MV-4-11 (cell line): ENCODE data around the gene DHTKD1.
"Not testable (repeated sequence)": the region's sequence is repeated elsewhere in the genome, so short reads cannot be mapped to it uniquely, and the experiment has no call there.

Experiments used
- DNase-seq: peaks from one replicate; lab custom pipeline; 2025; lab: John Stamatoyannopoulos, UW

DHTKD1 gene

DNA sequence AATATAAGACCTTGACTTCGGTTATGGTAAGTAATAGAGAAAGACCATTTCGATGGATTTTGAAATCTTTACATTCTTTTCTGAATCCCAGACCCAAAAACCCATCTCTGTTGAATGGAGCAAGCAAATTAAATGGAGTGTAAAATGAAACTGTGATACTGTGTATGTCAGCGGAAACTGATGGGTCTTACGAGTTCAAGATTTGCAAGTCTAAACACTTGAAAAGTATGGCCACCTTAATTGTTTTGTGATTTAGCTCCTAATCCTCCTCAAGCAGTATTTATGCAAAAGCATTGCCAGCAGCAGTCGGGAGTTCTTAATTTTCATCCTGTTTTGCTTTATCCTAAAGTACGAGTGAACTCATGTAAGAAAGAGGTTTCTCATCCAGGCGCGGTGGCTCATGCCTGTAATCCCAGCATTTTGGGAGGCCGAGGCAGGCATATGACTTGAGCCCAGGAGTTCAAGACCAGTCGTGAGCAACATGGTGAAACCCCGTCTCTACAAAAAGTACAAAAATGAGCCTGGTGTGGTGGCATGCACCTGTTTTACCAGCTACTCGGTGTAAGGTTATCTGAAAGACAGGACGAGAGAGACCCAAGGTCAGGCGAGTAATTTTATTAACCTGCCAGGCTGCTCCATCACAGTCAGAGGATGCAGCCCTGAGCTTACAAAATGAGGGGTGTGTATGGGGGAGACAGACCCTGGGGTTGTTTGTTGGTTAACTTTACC is 5.8 kb upstream of the DHTKD1 start:
- DNase-seq = no peak

GRCh38 chr10:12063483-12063818 is 5.3 kb upstream of the DHTKD1 start:
- DNase-seq = no peak

- no peak for DNase-seq
Observed at GRCh38 chr10:12067336-12067735, 1.4 kb upstream of the DHTKD1 start.

DNA sequence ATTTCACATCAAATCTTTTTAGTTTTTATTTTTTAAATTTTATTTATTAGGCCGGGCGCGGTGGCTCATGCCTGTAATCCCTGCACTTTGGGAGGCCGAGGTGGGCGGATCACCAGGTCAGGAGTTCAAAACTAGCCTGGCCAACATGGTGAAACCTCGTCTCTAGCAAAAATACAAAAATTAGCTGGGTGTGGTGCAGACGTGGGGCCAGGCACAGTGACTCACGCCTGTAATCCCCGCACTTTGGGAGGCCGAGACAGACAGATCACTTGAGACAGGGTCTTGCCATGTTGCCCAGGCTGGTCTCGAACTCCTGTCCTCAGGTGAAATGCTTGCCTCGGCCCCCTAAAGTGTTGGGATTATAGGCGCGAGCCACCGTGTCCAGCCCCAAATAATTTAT is 2.7 kb downstream of the DHTKD1 start:
- not testable (repeated sequence) for DNase-seq

GRCh38 chr10:12073526-12073925 is 4.8 kb downstream of the DHTKD1 start:
- no peak for DNase-seq

GRCh38 chr10:12077580-12078180 is 8.9 kb downstream of the DHTKD1 start:
- DNase-seq = peak; percentile 73

DNA sequence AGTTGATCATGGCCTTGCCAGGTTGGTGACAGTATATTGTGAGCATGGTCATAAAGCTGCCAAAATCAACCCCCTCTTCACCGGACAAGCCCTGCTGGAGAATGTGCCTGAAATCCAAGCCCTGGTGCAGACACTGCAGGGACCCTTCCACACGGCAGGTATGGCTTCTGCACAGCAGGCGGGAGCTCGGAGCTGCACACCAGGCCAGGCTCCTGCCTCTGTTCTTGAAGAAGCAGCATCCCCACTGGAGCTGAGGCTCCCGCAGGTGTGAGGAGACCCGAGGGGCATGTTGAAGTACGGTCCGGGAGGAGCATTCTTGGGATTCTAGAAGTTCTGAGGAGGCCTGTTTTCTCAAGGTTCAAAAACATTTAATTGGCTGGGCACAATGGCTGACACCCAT is 12.7 kb downstream of the DHTKD1 start:
- no peak for DNase-seq

GRCh38 chr10:12081879-12082557 is 13.3 kb downstream of the DHTKD1 start:
- no peak for DNase-seq

GRCh38 chr10:12088919-12089318 is 20.2 kb downstream of the DHTKD1 start:
- no peak for DNase-seq

DNA sequence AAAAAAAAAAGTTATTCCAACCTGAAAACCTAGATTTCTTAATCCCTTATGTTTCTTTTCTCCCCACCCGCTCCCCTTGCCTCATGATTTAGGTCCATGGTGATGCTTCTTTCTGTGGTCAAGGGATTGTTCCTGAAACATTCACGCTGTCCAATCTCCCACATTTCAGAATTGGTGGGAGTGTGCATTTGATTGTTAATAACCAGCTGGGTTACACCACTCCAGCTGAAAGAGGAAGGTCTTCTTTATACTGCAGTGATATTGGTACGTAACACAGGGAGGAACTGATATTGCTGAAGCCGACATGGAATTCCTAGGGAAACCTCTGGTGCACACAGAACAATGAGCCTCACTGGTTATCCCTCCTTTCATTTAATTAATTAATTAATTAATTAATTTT is 22.7 kb downstream of the DHTKD1 start:
- peak; percentile 12 for DNase-seq

GRCh38 chr10:12097361-12097760 is 28.6 kb downstream of the DHTKD1 start:
- not testable (repeated sequence) for DNase-seq

DNA sequence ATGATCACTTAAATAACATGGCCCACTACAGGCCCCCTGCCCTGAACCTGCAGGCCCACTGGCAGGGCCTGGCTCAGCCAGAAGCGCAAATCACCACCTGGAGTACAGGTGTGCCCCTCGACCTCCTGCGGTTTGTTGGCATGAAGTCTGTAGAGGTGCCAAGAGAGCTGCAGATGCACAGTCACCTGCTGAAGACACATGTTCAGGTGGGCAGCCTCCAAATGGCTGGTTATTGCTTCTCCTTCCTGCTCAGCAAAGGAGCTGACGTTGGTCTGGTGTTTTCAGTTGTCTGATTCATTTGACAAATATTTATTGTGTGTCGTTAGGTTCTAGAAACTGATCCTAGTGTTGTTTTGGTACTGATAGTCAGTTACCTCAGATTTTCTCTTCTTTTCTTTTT is 29.0 kb downstream of the DHTKD1 start:
- no peak for DNase-seq

- no peak for DNase-seq
Observed at GRCh38 chr10:12098966-12099365, 30.2 kb downstream of the DHTKD1 start.

DNA sequence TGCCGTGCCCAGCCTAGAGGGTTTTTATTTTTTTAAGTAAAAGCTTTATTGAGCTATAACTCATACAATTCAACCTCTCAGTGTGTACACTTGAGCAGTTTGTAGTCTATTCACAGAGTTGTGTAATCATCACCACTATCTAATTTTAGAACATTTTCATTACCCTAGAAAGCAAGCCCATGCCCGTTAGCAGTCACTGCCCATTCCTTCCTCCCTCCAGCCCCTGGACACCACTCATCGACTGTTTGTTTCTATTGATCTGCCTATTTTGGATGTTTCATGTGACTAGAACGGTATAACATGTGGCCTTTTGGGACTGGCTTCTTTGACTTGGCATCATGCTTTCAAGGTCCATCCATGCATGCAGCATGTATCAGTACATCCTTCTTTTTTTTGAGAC is 35.0 kb downstream of the DHTKD1 start:
- peak; percentile 92 for DNase-seq

DNA sequence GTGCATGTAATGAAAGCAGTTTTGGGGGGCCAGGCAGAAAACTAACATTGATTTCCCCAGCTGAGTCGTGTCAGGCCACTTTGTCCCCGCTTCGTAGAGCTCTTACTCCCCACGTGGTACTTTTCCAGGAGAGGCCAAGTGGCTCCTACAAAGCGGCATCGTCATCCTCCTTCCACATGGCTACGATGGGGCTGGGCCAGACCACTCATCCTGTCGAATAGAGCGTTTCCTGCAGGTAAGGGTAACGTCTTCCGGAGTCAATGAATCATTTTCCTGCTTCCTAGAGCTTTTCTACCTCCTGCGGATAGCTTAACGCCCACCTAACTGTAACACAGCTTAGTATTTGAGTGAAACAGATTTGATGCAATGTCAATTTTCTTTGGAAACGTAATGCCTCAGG is 39.0 kb downstream of the DHTKD1 start:
- no peak for DNase-seq

GRCh38 chr10:12109286-12109685 is 40.5 kb downstream of the DHTKD1 start:
- DNase-seq = no peak

DNA sequence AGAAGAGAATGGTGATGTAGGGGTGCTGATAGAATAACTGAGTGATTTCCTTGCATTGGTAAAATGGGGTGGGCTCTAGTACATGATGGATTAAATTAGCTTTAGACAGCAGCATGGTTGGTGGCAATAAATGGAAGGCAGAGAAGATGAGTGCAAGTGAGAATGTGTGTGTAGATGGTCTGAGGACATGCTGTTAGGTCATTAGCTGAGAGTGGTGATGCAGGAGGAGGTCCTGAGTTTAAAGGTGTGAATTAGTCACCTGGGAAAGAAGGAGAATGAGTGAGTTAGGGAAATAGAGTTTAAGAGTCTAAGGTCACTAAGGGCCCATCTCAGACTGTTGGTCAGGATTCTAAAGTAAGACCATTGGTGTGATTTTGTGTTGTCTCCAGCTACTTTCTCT is 42.8 kb downstream of the DHTKD1 start:
- DNase-seq = no peak

DNA sequence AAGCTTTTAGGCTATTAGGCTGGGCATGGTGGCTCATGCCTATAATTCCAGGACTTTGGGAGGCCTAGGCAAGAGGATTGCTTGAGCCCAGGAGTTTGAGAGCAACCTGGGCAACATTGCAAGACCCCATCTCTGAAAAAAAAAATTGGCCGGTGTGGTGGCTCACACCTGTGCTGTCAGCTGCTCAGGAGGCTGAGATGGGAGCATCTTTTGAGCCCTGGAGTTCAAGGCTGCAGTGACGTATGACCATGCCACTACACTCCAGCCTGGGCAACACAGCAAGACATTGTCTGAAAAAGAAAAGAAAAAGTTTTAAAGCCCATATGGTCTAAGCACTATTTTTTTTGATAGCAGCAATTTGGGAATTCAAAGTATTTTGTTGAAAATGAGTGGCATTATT is 44.9 kb downstream of the DHTKD1 start:
- no peak for DNase-seq

GRCh38 chr10:12121673-12122072 is 52.9 kb downstream of the DHTKD1 start:
- no peak for DNase-seq

DNA sequence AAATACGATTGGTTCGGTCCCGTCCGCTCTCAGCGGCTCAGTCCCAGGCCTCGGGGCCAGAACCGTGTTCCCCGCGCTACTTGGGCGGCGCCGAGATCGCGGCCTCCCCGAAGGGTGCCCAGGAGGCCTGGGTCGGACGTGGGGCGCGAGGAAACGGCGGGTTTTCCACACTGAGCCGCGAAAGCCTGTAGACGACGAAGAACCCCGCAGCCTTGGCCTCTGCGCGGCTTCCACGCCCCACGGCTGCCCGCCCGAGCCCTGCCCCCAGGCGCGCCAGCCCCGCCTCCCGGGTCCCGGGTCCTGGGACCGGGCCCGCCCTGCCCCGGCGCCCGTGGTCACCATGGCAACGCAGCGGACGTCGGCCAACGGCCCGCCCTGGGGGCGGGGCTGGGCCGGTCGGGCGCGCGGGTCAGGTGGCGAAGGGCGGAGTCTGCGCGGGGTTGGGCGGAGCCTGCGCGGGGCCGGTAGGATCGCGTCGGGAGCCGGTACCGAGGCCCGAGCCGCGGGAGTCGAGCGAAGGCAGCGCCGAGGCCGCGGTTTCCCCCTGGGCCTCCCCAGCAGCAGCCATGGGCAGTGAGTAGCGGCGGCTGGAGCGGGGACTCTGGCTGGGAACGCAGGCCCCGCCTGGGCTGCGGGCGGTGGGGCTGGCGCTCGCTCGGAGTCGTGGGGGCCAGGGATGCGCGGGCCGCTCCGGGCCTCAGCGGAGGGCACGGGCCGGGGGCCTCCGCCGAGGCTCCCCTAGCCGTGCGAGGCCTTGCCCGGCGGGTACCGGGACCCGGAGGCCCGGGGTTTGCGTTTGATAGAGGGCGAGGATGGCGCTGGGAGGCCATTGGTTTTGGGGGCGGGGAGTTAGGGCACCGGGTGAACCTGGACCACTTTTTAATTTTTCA is 60.7 kb downstream of the DHTKD1 start, which contains the start of gene SEC61A2:
Gene SEC61A2 (plus strand): TSS at position 456 of the 890 bp plus-strand sequence. CDS start 111 bp downstream, at position 567.
- peak; percentile 86 for DNase-seq

- DNase-seq = peak; percentile 76
Observed at GRCh38 chr10:12130237-12130872, 61.6 kb downstream of the DHTKD1 start.

DNA sequence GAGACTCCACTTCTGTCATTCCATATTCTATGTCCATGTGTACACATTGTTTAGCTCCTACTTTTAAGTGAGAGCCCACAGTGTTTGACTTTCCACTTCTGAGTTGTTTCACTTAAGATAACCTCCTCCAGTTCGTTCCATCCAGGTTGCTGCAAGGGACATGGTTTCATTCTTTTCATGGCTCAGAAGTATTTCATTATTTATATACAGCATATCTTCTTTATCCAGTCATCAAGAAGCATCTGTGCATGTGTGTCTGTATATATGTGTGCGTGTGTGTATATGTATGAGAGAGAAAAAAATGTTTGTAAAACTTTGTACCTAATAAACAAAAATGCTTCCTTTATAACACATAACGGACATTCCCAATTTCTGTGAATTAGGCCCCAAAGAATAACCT is 66.9 kb downstream of the DHTKD1 start:
- no peak for DNase-seq
